ACC112 (cell line): ENCODE measurements around the gene GPSM3.

Experiments used
- H2AFZ ChIP-seq: fragments of 200-600 bp; sonication (generic); one replicate; pipeline ENCODE4 v1.6.0; 2017; ENCODE audit warnings: antibody characterized with exemption, low read length; ENCODE audit not compliant: unreplicated experiment
- H3K27ac ChIP-seq: fragments of 200-600 bp; sonication (generic); 2 replicates; pipeline ENCODE4 v1.5.1; 2014; ENCODE audit warnings: low read depth, mild to moderate bottlenecking, antibody characterized with exemption, low read length, moderate library complexity
- H3K27me3 ChIP-seq: fragments of 200-600 bp; sonication (generic); 2 replicates; pipeline ENCODE4 v1.6.1; 2014; ENCODE audit warnings: mild to moderate bottlenecking, antibody characterized with exemption, low read length, moderate library complexity, mixed read lengths; ENCODE audit not compliant: insufficient read depth
- H3K36me3 ChIP-seq: fragments of 200-600 bp; sonication (generic); 2 replicates; pipeline ENCODE4 v1.6.1; 2016; ENCODE audit warnings: mild to moderate bottlenecking, antibody characterized with exemption, low read length, moderate library complexity, mixed read lengths; ENCODE audit not compliant: insufficient read depth
- H3K4me1 ChIP-seq: fragments of 200-600 bp; sonication (generic); one replicate; pipeline ENCODE4 v1.6.1; 2016; ENCODE audit warnings: low read length, mixed read lengths; ENCODE audit not compliant: insufficient read depth, unreplicated experiment, control insufficient read depth
- H3K4me3 ChIP-seq: fragments of 200-600 bp; sonication (generic); 2 replicates; pipeline ENCODE4 v1.5.1; 2014; ENCODE audit warnings: mild to moderate bottlenecking, low read depth, low read length
- H3K79me2 ChIP-seq: fragments of 200-600 bp; sonication (generic); one replicate; pipeline ENCODE4 v1.6.0; 2016; ENCODE audit warnings: low read length; ENCODE audit not compliant: control insufficient read depth, unreplicated experiment, insufficient read depth

Gene GPSM3

DNA sequence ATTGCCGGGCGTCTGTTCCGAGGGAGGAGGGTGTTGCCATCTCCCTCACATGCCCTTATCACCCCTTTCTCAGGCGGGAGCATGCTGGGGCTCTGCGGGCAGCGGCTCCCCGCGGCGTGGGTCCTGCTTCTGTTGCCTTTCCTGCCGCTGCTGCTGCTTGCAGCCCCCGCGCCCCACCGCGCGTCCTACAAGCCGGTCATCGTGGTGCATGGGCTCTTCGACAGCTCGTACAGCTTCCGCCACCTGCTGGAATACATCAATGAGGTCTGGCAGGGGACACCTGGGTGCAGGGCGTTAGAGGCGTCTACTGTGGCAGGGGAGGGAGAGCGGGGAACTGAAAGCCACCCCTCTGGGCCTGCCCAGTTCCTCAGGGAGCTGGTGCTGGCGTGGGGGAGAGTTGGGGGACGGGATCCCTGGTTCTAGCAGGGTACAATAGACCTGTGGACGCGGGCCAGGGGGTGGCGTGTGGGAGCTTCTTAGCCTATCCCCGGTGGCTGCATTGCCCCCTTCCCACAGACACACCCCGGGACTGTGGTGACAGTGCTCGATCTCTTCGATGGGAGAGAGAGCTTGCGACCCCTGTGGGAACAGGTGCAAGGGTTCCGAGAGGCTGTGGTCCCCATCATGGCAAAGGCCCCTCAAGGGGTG is 37.8 kb downstream of the GPSM3 start:
- H3K27me3 ChIP-seq: no peaks in the 10 kb centered on the region
- H3K4me1 ChIP-seq: peaks cover 23% of the 10 kb centered on the region
- H3K36me3 ChIP-seq: peaks cover 12% of the 10 kb centered on the region; the same call in 1 of the 2 replicates
- H3K4me3 ChIP-seq: peak overlapping the region; percentile 96
- H3K27ac ChIP-seq: peak overlapping the region; percentile 75
- peak overlapping the region; percentile 77 for H2AFZ ChIP-seq
- H3K79me2 ChIP-seq: peaks cover 20% of the 10 kb centered on the region

DNA sequence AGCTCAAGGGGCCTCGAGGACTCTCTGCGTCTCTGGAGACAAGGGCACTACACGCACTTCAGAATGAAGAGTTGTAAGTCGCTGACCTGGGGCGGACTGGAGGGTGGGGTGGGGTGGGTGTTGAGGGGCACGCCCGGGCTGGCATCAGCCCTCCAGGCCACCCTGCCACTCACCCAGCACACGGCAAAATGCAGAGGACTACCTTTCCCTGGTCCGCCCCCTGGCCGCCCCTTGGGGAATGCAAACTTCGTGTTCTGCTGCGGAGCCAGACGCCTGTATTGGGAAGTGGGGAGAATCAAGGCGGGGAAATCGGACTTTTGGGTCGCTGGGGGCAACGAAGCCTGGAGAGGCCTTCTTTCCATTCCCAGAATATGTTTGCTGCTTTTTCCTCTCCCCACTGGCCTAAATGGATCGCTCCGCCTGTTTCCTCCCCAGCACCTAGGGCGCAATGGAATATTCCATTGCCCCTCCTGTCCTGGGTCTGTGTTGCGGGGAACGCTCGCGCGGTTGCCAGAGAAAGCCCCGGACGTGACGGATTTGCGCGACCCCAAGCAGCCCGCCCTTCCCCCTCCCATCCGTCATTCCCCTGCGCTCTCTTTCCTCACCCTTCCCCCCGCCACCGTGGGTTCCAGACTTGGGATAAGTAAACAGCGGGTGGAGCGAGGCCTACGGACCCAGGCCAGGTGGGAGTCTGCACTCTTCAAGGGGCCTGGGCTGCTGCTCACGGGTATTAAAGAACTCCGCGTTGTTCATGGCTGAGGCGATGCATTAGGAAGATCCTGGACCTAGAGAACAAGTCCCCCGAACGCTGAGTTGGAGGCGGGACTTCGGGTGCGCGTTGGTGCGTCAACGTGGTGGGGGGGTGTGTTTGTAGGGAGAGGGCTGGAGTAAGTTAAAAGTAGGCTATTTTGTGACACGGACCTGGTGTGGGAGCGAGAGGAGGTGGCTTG is 38.6 kb downstream of the GPSM3 start, which contains the start of gene PPT2:
Gene PPT2 (plus strand): TSS at position 578 of the 950 bp plus-strand sequence. CDS start 454 bp downstream, outside the sequence.
- Histone ChIP-seq H3K4me3 (peak within 1 kb of the TSS; percentile 96), H3K36me3 (peaks cover 12% of the 10 kb centered on the region; the same call in 1 of the 2 replicates), H2AFZ (peak within 1 kb of the TSS; percentile 77), H3K79me2 (peaks cover 20% of the 10 kb centered on the region), H3K27me3 (no peaks in the 10 kb centered on the region), H3K4me1 (peaks cover 23% of the 10 kb centered on the region), H3K27ac (peak within 1 kb of the TSS; percentile 75)

DNA sequence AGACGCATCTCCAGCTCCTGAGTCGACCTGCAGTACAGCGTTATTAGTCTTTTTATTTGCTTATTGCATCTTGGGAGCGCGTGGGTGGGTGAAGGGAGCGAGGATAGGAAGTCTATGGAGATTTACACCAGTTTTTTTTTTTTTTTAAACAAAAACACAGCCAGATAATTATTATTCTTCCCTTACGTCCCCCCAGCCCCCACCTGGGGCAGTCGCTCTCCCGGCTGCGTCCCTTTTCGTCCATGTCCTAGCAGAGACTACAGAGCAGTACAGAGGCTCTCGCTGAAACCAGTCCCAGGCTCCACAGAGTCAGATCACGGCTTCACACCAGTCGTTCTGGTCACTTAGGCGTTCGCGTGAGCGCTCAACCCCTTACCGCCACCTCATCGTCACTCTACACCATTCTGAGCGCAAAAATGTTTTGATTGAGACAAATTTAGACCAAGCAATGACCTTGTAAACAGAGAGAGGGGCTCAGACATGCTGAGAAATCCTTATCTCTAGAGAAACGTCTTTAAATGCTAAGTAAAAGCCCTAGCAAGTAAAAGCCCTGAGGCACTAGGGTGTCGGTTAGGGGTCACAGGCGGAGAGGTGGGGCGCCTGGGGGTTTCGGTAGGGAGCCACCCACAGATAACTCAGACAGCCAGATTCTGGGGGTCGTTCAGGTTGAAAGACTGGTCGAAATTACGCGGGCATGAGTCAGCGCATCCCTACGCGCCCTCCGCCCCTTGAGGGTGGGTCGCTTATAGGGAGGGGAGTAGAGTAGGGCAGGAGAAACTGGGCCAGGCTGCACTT is 39.5 kb downstream of the GPSM3 start:
- H3K36me3 ChIP-seq: peaks cover 7% of the 10 kb centered on the region; the same call in 1 of the 2 replicates
- H3K4me3 ChIP-seq: peak overlapping the region; percentile 96
- H3K79me2 ChIP-seq: peaks cover 20% of the 10 kb centered on the region
- H3K27ac ChIP-seq: peak overlapping the region; percentile 75
- peak overlapping the region; percentile 4 for H2AFZ ChIP-seq
- H3K4me1 ChIP-seq: peaks cover 23% of the 10 kb centered on the region
- H3K27me3 ChIP-seq: no peaks in the 10 kb centered on the region

DNA sequence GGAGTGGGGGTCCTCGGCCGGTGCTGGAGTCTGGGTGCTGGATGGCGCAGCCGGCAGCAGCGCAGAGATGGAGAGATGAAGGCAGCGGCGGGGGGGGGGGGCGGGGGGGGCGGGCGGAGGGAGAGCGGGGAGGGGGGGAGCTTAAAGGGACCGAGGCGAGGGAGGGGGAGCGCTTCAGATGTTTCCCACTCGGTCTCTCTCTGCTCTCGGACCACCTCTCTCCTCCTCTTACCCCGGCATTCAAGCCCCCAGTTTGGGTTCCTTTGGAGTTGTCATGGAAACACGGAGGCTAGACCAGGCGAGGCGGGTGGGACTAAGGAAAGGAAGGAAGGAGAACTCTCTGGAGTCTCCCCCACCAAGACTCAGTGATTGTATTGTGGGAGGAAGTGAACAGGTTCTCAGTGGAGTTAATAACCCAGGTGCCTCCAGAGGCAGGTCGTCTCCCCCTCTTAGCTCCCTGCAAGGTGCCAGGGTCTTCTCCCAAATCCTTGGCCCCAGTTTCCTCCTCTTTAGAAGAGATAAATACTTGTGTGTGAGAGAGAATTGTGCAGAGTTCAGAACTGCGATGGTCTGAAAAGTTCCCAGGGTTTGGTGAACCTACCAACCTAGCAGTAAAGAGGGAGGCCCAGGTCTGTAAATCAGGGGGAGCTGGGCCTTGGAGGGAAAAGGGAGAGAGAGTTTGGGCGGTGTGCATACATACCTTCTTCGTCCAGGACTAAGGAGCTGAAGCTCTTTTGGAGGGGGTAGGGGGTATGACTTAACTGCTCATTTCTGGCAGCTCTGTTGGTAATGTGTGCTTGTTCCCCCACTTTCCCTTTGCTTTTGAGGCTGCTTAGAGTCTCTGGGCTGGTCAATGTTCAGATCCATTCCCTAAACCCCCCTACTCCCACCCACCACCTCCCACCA is 40.3 kb downstream of the GPSM3 start, which contains the start of gene PRRT1:
Gene PRRT1 (minus strand): TSS at position 77 of the 906 bp plus-strand sequence. CDS start 112 bp downstream, outside the sequence.
- Histone ChIP-seq H3K4me3 (peak within 1 kb of the TSS; percentile 96), H3K79me2 (peaks cover 20% of the 10 kb centered on the region), H3K36me3 (0 out of 2 replicates have a peak, but pooled peaks cover 3% of the 10 kb centered on the region), H2AFZ (peak within 1 kb of the TSS; percentile 4), H3K4me1 (peaks cover 23% of the 10 kb centered on the region), H3K27ac (peak within 1 kb of the TSS; percentile 75), H3K27me3 (no peaks in the 10 kb centered on the region)

DNA sequence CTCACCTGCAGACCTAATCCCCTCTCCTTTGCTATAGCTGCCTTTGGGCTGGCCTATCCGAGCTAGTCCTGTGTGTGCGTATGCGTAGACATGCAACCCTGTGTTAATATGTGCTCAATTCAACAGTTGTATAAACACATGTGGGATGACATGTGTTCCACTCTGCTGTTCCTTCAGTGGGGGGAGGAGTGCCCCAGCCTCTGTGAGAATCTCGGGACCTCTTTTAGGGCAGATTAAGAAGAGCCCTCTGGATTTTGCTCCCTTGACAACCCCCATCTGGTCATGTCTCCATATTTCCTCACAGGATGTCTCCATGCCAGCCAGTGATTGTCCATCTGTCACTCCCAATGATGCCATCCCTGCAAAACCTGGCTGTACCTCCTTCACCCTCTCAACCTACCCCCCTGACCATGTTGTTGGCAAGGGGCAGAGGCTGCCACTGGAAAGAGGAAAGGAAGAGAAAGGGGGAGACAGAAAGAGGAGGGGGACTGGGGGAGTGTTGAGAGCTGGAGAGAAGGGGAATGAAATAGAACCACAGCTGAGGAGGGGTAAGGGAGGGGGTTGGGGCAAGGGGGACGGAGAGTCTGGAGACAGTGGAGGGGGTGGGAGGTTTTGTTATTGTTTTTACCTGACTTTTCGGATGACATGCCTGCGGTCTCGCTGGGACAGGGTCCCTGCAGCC is 41.1 kb downstream of the GPSM3 start:
- H3K79me2 ChIP-seq: peaks cover 18% of the 10 kb centered on the region
- H3K27me3 ChIP-seq: no peaks in the 10 kb centered on the region
- peak overlapping the region; percentile 67 for H3K4me3 ChIP-seq
- H3K27ac ChIP-seq: no peak overlapping the region
- no peak overlapping the region for H2AFZ ChIP-seq
- H3K36me3 ChIP-seq: no peaks in the 10 kb centered on the region
- peaks cover 23% of the 10 kb centered on the region for H3K4me1 ChIP-seq

DNA sequence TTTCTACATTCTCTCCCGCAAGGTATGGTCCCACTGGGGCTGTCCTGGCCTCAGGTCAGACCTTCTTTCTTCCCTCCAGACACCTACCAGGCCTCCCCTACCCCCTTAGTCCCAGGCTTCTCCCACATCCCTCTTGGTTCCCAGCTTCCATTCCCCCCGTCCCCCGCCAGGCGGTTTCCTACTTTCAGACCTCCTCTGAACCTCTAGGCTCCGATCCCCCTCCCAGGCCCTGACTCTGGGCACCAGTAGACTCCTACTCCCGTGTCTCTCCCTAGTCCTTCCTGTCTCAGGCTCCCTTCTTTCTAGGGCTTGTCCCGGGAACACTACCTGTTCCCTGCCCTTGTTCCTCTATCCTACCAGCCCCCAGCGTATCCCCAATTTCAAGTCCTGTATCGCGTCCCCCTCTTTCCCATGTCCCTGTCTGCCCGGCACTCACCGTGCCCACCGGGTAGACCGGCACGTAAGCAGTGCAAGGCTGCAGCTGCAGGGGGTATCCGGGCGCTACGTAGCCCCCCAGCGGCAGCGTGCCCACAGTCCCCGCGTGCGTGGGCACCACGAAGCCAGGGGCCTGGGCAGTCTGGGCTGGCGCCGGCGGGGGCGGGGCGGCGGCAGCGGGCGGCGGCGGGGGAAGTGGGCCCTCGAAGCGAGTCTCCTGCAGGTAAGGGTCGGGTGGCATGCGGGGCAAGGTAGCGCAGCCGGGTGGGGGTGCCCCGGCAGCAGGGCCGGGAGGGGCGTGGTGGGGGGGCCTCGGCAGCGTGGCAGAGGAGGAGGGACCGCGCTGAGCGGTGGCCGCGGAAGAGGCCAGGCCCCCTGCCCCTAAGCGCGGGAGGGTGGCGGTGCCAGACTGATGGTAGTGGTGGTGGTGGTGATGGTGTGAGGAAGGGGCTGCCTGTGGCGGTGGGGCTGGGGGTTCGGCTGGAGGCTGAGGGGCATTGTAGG is 42.2 kb downstream of the GPSM3 start:
- Histone ChIP-seq H3K27ac (no peak overlapping the region), H3K4me1 (peaks cover 17% of the 10 kb centered on the region), H2AFZ (no peak overlapping the region), H3K36me3 (no peaks in the 10 kb centered on the region), H3K79me2 (peaks cover 8% of the 10 kb centered on the region), H3K27me3 (no peaks in the 10 kb centered on the region), H3K4me3 (no peak overlapping the region)

DNA sequence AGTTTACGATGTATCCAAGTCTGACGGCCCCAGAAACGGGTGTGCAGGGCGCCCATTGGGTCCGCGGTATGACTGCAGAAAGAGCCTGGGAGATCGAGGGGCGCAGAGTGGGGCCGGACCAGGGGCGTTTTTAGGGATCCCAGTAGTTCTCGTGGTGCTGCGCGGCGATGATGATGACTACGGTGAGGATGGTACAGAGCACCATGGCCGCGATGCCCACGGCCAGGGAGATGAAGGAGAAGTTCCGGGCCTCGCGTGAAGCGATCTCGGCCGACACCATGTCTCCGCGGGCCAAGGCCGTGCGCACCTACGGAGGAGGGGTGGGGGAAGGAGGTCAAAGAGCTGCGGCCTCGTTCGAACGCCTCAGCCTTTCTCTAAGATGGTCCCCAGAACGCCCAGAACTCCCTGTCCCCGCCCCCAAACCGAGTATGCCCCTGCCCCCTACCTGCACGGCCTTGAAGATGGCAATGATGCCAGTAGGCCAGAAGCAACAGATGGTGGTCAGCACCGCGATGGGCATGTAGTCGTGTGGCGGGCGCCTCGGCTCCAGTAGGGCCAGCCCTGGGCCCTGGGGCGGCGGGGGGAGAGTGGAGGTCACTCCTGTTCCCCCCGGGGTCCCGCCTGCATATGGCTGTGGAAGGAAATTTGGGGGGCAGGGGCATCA is 43.2 kb downstream of the GPSM3 start:
- H3K27ac ChIP-seq: no peak overlapping the region
- no peak overlapping the region for H2AFZ ChIP-seq
- no peaks in the 10 kb centered on the region for H3K27me3 ChIP-seq
- no peak overlapping the region for H3K4me3 ChIP-seq
- no peaks in the 10 kb centered on the region for H3K36me3 ChIP-seq
- peaks cover 13% of the 10 kb centered on the region for H3K4me1 ChIP-seq
- H3K79me2 ChIP-seq: no peaks in the 10 kb centered on the region

DNA sequence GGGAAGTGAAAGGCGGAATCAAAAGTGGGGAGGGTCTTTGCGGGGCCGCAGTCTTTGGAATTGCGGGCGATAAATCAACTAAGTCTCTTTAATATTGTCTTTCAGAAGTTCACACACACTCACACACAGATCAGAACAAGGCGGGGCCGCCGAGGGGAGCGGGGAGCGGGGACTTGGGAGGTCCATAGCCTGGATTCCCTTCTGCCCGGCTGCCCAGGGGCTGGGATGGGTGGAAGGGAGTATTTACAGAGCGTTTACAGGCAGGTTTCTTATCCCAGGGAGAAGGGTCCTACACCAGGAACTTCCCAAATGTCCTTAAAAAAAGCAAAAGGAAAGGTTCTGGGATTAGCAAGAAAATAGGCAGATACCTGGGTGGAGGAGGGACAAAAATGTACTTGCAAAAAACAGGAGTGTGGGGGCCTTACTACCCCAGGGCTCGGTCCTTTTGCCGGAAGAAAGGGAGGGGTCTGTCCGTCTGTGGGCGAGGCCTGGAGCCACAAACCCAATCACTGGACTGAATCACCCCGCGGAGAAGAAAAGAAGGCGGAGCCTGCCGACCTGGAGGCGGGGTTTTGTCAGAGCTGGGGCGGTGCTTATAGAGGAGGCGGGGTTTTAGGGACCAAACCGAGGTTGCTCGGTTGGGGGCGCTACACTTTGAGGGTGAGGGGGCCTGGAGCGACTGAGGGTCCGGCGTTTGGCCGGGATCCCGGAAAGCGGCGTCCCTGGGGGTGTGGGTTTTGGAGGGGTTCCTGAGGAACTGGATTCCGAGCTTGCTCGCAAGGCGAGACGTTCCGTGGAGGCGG is 44.0 kb downstream of the GPSM3 start:
- peaks cover 13% of the 10 kb centered on the region for H3K4me1 ChIP-seq
- H3K27me3 ChIP-seq: no peaks in the 10 kb centered on the region
- H3K36me3 ChIP-seq: no peaks in the 10 kb centered on the region
- no peak overlapping the region for H3K27ac ChIP-seq
- no peaks in the 10 kb centered on the region for H3K79me2 ChIP-seq
- H2AFZ ChIP-seq: no peak overlapping the region
- H3K4me3 ChIP-seq: no peak overlapping the region
